ENCODE measurements around the gene CABP4. TPM values are rescaled to one million over a fixed set of nuclear protein-coding genes. Genes with fewer than 3 reads are reported as not detected.

The CABP4 gene
- total and polyA plus RNA-seq, 10 of the 15 experiments (the other 5 are each of a cell fraction or from before 2014, with no cell fraction given), result 0.04 to 0.41 (median 0.14) TPM; not detected in 2

GRCh38 chr11:67504005-67504949 is 49.1 kb downstream of the CABP4 start:
- peaks cover 0 to 3% of the 10 kb centered on the region in 2 experiments; a peak in 2 of 4 replicates for H3K36me3 ChIP-seq (ENCODE audit: control insufficient read depth in 2 of 2, insufficient read depth in 2 of 2, low read length in 1 of 2)
- intact Hi-C loops (cut with micrococcal nuclease; ENCODE audit: unreplicated experiment), result no loop called here
- H3K27me3 ChIP-seq (replicated peaks in 1 of 2; ENCODE audit: control insufficient read depth in 2 of 2, insufficient read depth in 2 of 2, low read length in 1 of 2), result no peaks in the 10 kb centered on the region
- ATAC-seq (no peak), FAIRE-seq (no peak), DNase-seq (ENCODE audit: low read depth, low spot score) (no peak)
- H2AFZ ChIP-seq (ENCODE audit: control insufficient read depth, low read depth, low read length), result peak overlapping the region; percentile 41
- POLR2A ChIA-PET, result interaction anchor here (1.2 to 2.3 kb wide), 3 partner anchors 19 to 103 kb away, joined by 4 to 14 read pairs (median 4); partner anchors contain the start of genes PPP1CA and TBC1D10C
- RAD21 ChIA-PET (ENCODE audit: unreplicated experiment), result interaction anchor here (1.2 to 2.8 kb wide), 4 partner anchors 17 to 103 kb away, joined by 3 to 19 read pairs (median 10); partner anchors contain the start of genes PPP1CA and PTPRCAP
- CTCF ChIA-PET, result interaction anchor here (0.6 to 2.9 kb wide), 3 partner anchors 18 to 148 kb away, joined by 3 to 30 read pairs (median 4); no protein-coding TSS in a partner anchor
- H3K27ac ChIP-seq (ENCODE audit: control insufficient read depth, insufficient read depth), result peak overlapping the region; percentile 82
- SMC1A ChIA-PET (ENCODE audit: uncharacterized antibody, unreplicated experiment), result interaction anchor here (4.3 kb wide), 1 partner anchor 18 kb away, joined by 23 read pairs; no protein-coding TSS in a partner anchor
- no peaks in the 10 kb centered on the region for H3K9me3 ChIP-seq (replicated peaks; ENCODE audit: control insufficient read depth, insufficient read depth, low read length)
- H3K9ac ChIP-seq (ENCODE audit: control insufficient read depth, insufficient read depth, low read length), result peak overlapping the region; percentile 73
- H3K79me2 ChIP-seq (ENCODE audit: control insufficient read depth, insufficient read depth, low read length), result peaks cover 32% of the 10 kb centered on the region
- in situ Hi-C loops (cut with MboI), result no loop called here
- peak overlapping the region; percentile 94 for H3K4me3 ChIP-seq
- H3K4me1 ChIP-seq (ENCODE audit: control insufficient read depth, insufficient read depth, low read length), result peaks cover 27% of the 10 kb centered on the region
- peak overlapping the region; percentile 99 for H3K4me2 ChIP-seq (ENCODE audit: control insufficient read depth, insufficient read depth)
- no TSS peak for BruUV-seq (replicated peaks)
- whole genome bisulfite sequencing (ENCODE audit: insufficient coverage, insufficient replicate concordance, low lambda C conversion rate, missing lambda C conversion rate), result 7% methylated on average over 78 of the region's 101 CpGs
- H4K20me1 ChIP-seq (ENCODE audit: control insufficient read depth, insufficient read depth), result no peaks in the 10 kb centered on the region
- TF ChIP-seq MYB (IDR thresholded peaks at IDR 0.05; ENCODE audit: borderline replicate concordance, low read depth, low read length) (no peak), BHLHE40 (IDR thresholded peaks at IDR 0.05; ENCODE audit: borderline replicate concordance in 1 of 2, low read depth in 2 of 2, low read length in 1 of 2) (0 out of 4 replicates have a peak, but pooled peaks of 1 of the 2 experiments have one; percentile 7), RAD51 (IDR thresholded peaks at IDR 0.05) (no peak), DPF2 (IDR thresholded peaks at IDR 0.05) (peak; percentile 7; the same call in 1 of the 2 replicates), CHD1 (IDR thresholded peaks at IDR 0.05; ENCODE audit: low read depth, low read length) (no peak), SUZ12 (IDR thresholded peaks at IDR 0.05; ENCODE audit: unreplicated experiment) (no peak), JUND (IDR thresholded peaks at IDR 0.05; ENCODE audit: low read depth, low read length) (no peak), NR2F1 (conservative IDR thresholded peaks at IDR 0.05) (peak; percentile 34; the same call in 1 of the 2 replicates), ZBTB4 (CRISPR knock-in tag; IDR thresholded peaks at IDR 0.05) (no peak), ZNF622 (IDR thresholded peaks at IDR 0.05) (no peak), ZNF384 (IDR thresholded peaks at IDR 0.05; ENCODE audit: borderline replicate concordance, low read depth, low read length) (no peak), KAT2A (conservative IDR thresholded peaks at IDR 0.05; ENCODE audit: control insufficient read depth, low read depth, low read length) (no peak), ESRRA (IDR thresholded peaks at IDR 0.05; ENCODE audit: low read length) (no peak)
- TF ChIP-seq, protein P1, sequence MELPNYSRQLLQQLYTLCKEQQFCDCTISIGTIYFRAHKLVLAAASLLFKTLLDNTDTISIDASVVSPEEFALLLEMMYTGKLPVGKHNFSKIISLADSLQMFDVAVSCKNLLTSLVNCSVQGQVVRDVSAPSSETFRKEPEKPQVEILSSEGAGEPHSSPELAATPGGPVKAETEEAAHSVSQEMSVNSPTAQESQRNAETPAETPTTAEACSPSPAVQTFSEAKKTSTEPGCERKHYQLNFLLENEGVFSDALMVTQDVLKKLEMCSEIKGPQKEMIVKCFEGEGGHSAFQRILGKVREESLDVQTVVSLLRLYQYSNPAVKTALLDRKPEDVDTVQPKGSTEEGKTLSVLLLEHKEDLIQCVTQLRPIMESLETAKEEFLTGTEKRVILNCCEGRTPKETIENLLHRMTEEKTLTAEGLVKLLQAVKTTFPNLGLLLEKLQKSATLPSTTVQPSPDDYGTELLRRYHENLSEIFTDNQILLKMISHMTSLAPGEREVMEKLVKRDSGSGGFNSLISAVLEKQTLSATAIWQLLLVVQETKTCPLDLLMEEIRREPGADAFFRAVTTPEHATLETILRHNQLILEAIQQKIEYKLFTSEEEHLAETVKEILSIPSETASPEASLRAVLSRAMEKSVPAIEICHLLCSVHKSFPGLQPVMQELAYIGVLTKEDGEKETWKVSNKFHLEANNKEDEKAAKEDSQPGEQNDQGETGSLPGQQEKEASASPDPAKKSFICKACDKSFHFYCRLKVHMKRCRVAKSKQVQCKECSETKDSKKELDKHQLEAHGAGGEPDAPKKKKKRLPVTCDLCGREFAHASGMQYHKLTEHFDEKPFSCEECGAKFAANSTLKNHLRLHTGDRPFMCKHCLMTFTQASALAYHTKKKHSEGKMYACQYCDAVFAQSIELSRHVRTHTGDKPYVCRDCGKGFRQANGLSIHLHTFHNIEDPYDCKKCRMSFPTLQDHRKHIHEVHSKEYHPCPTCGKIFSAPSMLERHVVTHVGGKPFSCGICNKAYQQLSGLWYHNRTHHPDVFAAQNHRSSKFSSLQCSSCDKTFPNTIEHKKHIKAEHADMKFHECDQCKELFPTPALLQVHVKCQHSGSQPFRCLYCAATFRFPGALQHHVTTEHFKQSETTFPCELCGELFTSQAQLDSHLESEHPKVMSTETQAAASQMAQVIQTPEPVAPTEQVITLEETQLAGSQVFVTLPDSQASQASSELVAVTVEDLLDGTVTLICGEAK (IDR thresholded peaks at IDR 0.05; ENCODE audit: borderline replicate concordance), result no peak

Measured in GM12878 (cell line).